AG04449 (cell line): ENCODE measurements around the gene TTC9.

Experiments used
- CTCF ChIA-PET: fragments of 350-600 bp; formaldehyde crosslinking; extraction: SDS; loops from one replicate; lab custom pipeline; 2021; ENCODE audit warnings: antibody characterized with exemption; lab: Yijun Ruan, JAX
- POLR2A ChIA-PET: fragments of 400-600, 350-600 bp; formaldehyde crosslinking; extraction: SDS; loops from one replicate; lab custom pipeline; 2020; ENCODE audit warnings: antibody characterized with exemption, inconsistent platforms; lab: Yijun Ruan, JAX
- DNase-seq: peaks from one replicate; pipeline ENCODE4 v3.0.0-alpha.2; 2010; ENCODE audit warnings: low read depth, low spot score
- H3K4me3 ChIP-seq: 2 replicates; pipeline ENCODE4 v1.5.1; 2011; ENCODE audit warnings: low read depth, mild to moderate bottlenecking, control low read depth, low read length
- CTCF ChIP-seq: IDR thresholded peaks from one replicate; pipeline ENCODE4 v1.5.1; 2011; ENCODE audit warnings: mild to moderate bottlenecking, moderate library complexity, low read length, control low read depth, inconsistent platforms; ENCODE audit not compliant: insufficient read depth; ENCODE audit errors: missing control alignments

TTC9 gene

GRCh38 chr14:70640938-70641547, 673 bp upstream of the TTC9 start:
- ChIA-PET CTCF (interaction anchor here (1.0 kb wide), 1 partner anchor 20 kb away, joined by 3 read pairs; no protein-coding TSS in a partner anchor), POLR2A (interaction anchor here (0.6 kb wide), 1 partner anchor 270 kb away, joined by 3 read pairs; no protein-coding TSS in a partner anchor)
- H3K4me3 ChIP-seq = peak overlapping the region; percentile 56
- no peak for DNase-seq
- TF ChIP-seq CTCF = no peak

- CTCF ChIA-PET = no interaction called here
- POLR2A ChIA-PET = no interaction called here
- H3K4me3 ChIP-seq = peak overlapping the region; percentile 49
- no peak for TF ChIP-seq CTCF
- DNase-seq = no peak
These were observed 853 bp downstream of the TTC9 start for GRCh38 chr14:70642303-70643235.

GRCh38 chr14:70643967-70644366, 2.3 kb downstream of the TTC9 start:
- POLR2A ChIA-PET = no interaction called here
- CTCF ChIA-PET = no interaction called here
- DNase-seq = no peak
- no peak for TF ChIP-seq CTCF
- H3K4me3 ChIP-seq = no peak overlapping the region

- ChIA-PET POLR2A (no interaction called here), CTCF (interaction anchor here (0.9 kb wide), 1 partner anchor 9 kb away, joined by 3 read pairs; no protein-coding TSS in a partner anchor)
- DNase-seq = no peak
- no peak overlapping the region for H3K4me3 ChIP-seq
- TF ChIP-seq CTCF = no peak
These were observed 4.2 kb downstream of the TTC9 start for GRCh38 chr14:70645892-70646291.

GRCh38 chr14:70646705-70647104, 5.0 kb downstream of the TTC9 start:
- no peak overlapping the region for H3K4me3 ChIP-seq
- ChIA-PET CTCF (no interaction called here), POLR2A (no interaction called here)
- DNase-seq = no peak
- TF ChIP-seq CTCF = no peak

GRCh38 chr14:70648346-70648745, 6.6 kb downstream of the TTC9 start:
- DNase-seq = no peak
- no peak for TF ChIP-seq CTCF
- no peak overlapping the region for H3K4me3 ChIP-seq
- ChIA-PET POLR2A (no interaction called here), CTCF (no interaction called here)
